GM20431 (cell line): ENCODE results near the gene HSP90AB1.

Experiments
- in situ Hi-C: fragments of 300-500 bp; cut with MseI, MboI; formaldehyde crosslinking; loops from one replicate; pipeline ENCODE4 v1.15.0; 2020; ENCODE audit warnings: low sequenced_read_pairs; ENCODE audit not compliant: unreplicated experiment

The HSP90AB1 gene

GRCh38 chr6:44246663-44247337, at the start of gene HSP90AB1:
TSS of gene HSP90AB1 (plus strand) at chr6:44247101. CDS start at chr6:44248630, 1,529 bp downstream.
- in situ Hi-C loops, result no loop called here

- in situ Hi-C loops, result no loop called here
Measured at GRCh38 chr6:44198684-44199083, 48.2 kb upstream of the HSP90AB1 start.

GRCh38 chr6:44199883-44200282, 47.0 kb upstream of the HSP90AB1 start:
- in situ Hi-C loops, result no loop called here

GRCh38 chr6:44201200-44201599, 45.7 kb upstream of the HSP90AB1 start:
- in situ Hi-C loops, result no loop called here

DNA sequence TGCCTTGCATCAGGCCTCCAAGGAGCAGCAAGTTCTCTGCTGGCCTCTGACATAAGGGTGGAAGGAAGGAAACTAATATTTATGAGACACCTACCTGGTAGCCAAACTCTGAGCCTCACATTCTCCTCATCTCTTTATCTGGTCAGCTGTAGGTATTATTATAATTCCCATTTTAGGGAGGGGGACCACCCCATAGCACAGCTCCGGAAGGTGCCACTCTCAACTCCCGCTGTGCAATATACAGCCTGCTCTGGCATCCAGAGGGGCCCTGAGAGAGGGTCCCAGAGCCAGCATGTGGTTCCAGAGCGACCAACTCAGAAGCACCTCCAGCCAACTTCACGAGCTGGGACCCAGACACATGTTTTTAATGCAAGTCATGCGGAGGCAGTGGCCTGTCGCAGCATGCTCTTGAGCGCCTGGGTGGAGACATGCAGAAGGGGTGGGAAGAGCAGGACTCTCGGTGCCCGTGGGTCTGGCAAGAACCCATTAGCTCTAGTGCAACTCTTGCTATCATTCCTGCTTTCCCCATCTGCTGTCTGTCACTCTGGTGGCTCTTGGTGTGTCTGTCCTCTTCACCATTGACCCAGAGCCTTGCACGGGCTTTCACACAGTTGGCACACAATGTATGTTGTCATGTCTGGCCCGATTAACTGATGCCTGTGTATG, 45.1 kb upstream of the HSP90AB1 start:
- in situ Hi-C loops, result no loop called here

DNA sequence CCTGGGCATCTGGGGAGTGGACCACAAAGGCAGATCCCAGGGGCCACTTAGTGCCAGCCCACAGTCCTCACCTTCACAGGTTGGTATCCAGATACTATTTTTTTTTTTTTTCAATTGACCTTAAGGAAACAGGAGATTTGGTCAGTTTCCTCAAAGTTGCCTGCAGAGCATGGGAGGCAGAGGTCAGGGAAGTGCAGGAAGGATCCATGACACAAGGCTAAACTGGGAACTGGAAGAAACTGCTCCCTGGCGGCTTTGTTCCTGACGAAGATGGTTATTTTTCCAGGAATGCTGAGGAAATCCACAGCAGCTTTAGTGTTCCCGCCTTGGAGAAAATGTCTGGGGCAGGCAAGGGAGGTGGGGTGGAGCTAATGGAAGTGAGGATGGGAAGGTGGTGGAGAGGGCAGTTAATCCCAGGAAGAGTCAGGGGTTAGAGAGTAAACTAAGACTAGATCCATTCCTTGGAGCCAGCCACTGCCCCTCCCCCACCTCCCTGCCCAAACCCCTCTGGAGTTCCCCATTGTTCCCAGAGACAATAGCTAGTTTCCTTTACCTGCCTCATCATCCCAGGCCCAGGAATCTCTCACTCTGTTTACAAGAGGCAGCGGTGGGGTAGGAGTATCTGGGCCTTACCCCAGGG, 44.4 kb upstream of the HSP90AB1 start:
- in situ Hi-C loops, result no loop called here

DNA sequence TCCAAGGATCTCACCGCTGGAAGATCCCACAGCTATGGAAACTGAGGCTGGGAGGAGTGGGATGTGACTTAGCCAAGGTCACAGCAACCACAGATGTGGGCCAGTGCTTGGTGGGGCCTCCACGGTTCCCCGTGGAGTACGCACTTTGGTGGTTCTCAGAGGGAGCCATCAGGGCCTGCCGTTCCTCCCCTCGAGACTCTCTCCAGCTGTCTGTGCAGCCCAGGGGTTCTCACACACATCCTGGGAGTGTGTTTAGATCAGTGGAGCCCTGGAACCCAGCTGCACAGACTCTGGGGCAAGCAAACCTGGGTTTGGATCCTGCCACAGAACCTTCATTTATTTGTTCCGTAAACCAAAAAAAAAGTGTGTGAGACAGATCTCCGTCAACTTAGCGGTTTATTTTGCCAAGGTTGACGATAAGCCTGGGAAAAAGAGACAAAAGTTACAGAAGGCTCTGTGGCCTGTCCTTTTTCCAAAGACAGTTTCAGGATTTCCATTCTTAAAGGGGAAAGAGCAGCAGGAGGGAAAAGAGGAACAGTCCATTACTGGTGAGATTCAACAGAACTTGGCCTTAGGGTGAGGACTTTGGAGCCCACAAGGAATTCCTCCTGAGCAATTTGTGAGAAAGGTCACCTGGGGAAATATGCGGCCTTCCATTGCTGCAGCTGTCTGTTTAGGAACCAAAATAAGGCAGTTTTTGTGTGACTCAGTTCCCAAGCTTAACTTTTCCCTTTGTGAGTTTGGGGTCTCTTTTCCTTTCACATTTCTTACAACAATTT, 43.7 kb upstream of the HSP90AB1 start:
- in situ Hi-C loops, result no loop called here

DNA sequence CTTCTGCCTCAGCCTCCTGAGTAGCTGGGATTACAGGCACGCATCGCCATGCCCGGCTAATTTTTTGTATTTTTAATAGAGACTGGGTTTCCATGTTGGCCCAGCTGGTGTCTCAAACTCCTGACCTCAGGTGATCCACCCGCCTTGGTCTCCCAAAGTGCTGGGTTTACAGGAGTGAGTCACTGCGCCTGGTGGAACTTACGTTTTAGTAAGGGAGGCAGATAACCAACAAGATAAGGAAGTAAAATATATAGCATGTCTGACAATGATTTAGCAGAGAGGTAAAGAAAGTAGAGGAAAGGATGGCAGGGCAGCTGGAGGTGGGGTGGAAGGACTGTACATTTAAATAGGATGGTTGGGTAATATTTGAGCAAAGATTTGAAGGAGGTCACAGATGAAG, 42.9 kb upstream of the HSP90AB1 start:
- in situ Hi-C loops, result no loop called here

- in situ Hi-C loops, result no loop called here
Measured at GRCh38 chr6:44207966-44208365, 38.9 kb upstream of the HSP90AB1 start.

GRCh38 chr6:44211284-44211683, 35.6 kb upstream of the HSP90AB1 start:
- in situ Hi-C loops, result no loop called here

GRCh38 chr6:44214307-44214706, 32.6 kb upstream of the HSP90AB1 start:
- in situ Hi-C loops, result no loop called here

DNA sequence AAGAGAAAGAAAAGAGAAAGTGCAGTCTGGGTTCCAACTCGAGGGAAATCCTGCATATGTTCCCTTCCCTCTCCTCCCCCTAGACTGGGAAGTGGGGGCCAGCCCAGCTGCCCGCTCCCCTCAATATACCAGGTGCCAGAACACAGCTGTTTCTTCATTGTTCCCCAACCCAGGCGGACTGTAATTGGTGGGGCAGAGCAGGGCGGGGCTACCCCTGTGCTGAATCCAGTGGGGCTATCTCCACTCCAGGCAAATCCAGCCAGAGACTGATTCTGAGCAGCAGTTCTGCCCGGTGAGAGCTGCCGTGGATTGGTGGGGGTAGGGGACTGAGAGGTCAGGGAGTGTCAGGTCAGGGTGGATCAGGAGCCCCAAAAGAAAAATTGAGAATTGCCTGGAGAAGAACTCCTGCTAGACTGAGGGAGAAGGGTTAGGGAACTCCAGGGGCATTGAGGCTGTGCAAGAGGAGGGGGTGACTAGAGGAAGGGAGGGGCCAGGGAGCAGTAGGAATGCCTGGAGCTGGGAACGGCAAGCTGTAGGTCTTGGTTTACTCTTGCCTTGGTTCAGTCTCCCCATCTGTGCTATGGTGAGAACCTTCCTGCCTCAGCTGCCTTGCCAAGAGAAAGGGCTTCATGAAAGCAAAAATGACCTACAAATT, 30.1 kb upstream of the HSP90AB1 start, which contains the start of gene MYMX:
MYMX (plus strand) TSS at position 250 of the 655 bp plus-strand sequence. CDS start 546 bp downstream, outside the sequence.
- in situ Hi-C loops, result no loop called here

- in situ Hi-C loops, result no loop called here
Measured at GRCh38 chr6:44217332-44218143, 29.4 kb upstream of the HSP90AB1 start.

DNA sequence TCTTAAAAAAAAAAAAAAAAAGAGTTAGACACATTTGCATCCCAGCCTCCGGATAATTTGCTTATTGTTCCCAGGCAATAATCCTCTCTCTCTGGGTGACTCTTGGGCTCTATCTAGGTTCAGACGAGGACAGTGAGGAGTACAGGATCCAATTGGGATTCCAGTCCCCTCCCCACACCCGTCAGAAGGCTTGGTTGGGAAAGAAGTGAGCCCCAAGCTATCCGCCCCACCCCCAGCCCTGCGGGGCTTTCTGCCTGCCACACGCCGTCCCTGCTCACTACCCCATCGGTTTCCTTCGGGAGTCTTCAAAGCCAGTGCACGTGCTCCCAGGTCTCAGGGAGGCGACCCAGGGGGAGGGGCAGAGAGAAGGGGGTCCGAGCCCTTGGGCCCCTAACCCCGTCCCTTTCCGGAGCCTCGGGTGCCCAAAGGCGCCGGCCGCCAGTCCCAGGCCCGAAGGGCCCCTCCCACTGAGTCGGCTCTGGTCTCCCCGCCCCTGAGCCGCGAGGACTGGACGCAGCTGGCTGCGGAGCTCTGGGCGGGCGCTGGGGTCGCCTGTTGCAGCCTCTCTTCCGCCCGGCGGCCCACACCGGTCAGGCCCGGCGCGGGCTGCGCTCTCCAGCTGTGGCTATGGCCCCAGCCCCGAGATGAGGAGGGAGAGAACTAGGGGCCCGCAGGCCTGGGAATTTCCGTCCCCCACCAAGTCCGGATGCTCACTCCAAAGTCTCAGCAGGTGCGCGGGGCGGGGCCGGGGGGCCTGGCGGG, 27.7 kb upstream of the HSP90AB1 start:
- in situ Hi-C loops, result no loop called here

DNA sequence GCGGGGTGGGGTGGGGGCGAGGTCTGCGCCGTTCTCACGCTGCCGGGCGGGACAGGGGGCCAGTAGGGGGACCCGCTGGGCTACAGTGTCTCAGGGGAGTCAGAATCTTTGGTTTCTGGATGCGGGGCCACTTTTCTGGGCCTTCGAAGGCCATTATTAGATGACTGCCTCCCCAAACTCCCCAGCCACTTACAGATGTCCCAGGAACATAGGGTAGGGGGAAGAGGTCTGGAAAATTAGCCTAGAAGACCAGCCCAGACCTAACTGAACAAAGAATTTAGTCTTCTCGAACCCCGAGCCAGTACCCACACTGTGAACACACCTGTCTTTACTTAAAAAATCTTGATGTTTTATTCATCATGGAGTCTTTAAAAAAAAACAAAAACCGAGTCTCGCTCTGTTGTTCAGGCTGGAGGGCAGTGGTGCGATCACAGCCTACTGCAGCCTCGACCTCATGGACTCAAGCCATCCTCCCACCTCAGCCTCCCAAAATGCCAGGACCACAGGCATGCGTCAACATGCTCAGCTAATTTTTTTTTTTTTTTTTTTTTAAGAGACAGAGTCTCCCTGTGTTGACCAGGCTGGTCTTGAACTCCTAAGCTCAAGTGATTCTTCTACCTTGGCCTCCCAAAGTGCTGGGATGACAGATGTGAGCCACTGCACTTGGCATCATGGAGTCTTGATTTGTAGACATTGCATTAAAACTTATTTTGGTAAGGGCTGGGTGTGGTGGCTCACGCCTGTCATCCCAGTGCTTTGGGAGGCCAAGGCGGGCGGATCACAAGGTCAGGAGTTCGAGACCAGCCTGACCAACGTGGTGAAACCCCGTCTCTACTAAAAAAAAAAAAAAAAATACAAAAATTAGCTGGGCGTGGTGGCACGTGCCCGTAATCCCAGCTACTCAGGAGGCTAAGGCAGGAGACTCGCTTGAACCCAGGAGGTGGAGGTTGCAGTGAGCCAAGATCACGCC, 26.8 kb upstream of the HSP90AB1 start:
- in situ Hi-C loops, result no loop called here

GRCh38 chr6:44220913-44221290, 26.0 kb upstream of the HSP90AB1 start:
- in situ Hi-C loops, result no loop called here

GRCh38 chr6:44221291-44221960, 25.5 kb upstream of the HSP90AB1 start:
- in situ Hi-C loops, result no loop called here
